Stimulated activated CD4-positive, alpha-beta T cell treated with anti-CD3 and anti-CD28 coated beads, Interleukin-12 subunit alpha, Interleukin-12 subunit beta, amount 100 ng/mL, for 4 hours (primary cell): ENCODE data around the gene MAP3K7.
A peak's percentile ranks its signal among the peaks of the same experiment; 100 is the strongest.

Experiments
- DNase-seq: peaks from one replicate; pipeline ENCODE4 v3.0.0-alpha.2; 2020

Gene MAP3K7

GRCh38 chr6:90586836-90587638 is at the start of gene MAP3K7:
MAP3K7 (minus strand) TSS chr6:90587072; CDS start chr6:90586883, 189 bp downstream.
- DNase-seq, result peak; percentile 88

- DNase-seq, result no peak
These were observed 44.2 kb upstream of the MAP3K7 start for GRCh38 chr6:90631046-90631445.

GRCh38 chr6:90621581-90621980 is 34.7 kb upstream of the MAP3K7 start:
- no peak for DNase-seq

GRCh38 chr6:90619221-90619620 is 32.3 kb upstream of the MAP3K7 start:
- no peak for DNase-seq

GRCh38 chr6:90612313-90612680 is 25.4 kb upstream of the MAP3K7 start:
- no peak for DNase-seq

GRCh38 chr6:90611543-90612312 is 24.9 kb upstream of the MAP3K7 start:
- no peak for DNase-seq

- DNase-seq, result peak; percentile 29
These were observed 24.1 kb upstream of the MAP3K7 start for GRCh38 chr6:90610751-90611542.

GRCh38 chr6:90610301-90610750 is 23.5 kb upstream of the MAP3K7 start:
- no peak for DNase-seq

- no peak for DNase-seq
These were observed 19.0 kb upstream of the MAP3K7 start for GRCh38 chr6:90605749-90606340.

- no peak for DNase-seq
These were observed 17.7 kb upstream of the MAP3K7 start for GRCh38 chr6:90604546-90604945.

- DNase-seq, result no peak
These were observed 12.3 kb upstream of the MAP3K7 start for GRCh38 chr6:90599151-90599550.

GRCh38 chr6:90598192-90598951 is 11.5 kb upstream of the MAP3K7 start:
- DNase-seq, result no peak

- no peak for DNase-seq
These were observed 10.2 kb upstream of the MAP3K7 start for GRCh38 chr6:90596967-90597539.

GRCh38 chr6:90595854-90596253 is 9.0 kb upstream of the MAP3K7 start:
- DNase-seq, result no peak

GRCh38 chr6:90586546-90586835 is 381 bp downstream of the MAP3K7 start:
- DNase-seq, result peak; percentile 30

GRCh38 chr6:90584636-90585255 is 2.1 kb downstream of the MAP3K7 start:
- no peak for DNase-seq

GRCh38 chr6:90583836-90584481 is 2.9 kb downstream of the MAP3K7 start:
- DNase-seq, result no peak

- DNase-seq, result no peak
These were observed 3.6 kb downstream of the MAP3K7 start for GRCh38 chr6:90583179-90583835.

GRCh38 chr6:90581146-90581545 is 5.7 kb downstream of the MAP3K7 start:
- DNase-seq, result no peak

- DNase-seq, result no peak
These were observed 7.8 kb downstream of the MAP3K7 start for GRCh38 chr6:90578894-90579549.
